Calu3 (cell line): ENCODE results near the gene GAS7. TPM values are rescaled to one million over a fixed set of nuclear protein-coding genes. Genes with fewer than 3 reads are reported as not detected.
A peak's percentile ranks its signal among the peaks of the same experiment; 100 is the strongest.

Source experiments
- BruUV-seq: library from RNA; stranded (reverse); fragments of 400-500 nt; replicated peaks from 2 replicates; lab custom pipeline; 2021; lab: Mats Ljungman, UMichigan
- CTCF ChIA-PET: fragments of 300-600 bp; sonication (Branson Sonifier 250); formaldehyde crosslinking; loops from one replicate; lab custom pipeline; 2022; ENCODE audit warnings: antibody characterized with exemption; lab: Charles Lee
- DNase-seq: peaks from one replicate; pipeline ENCODE4 v3.0.0; 2022
- H3K27ac Mint-ChIP-seq: one replicate; pipeline ENCODE4 v1.8.0; 2022; ENCODE audit warnings: mixed read lengths; ENCODE audit not compliant: unreplicated experiment
- H3K27me3 Mint-ChIP-seq: one replicate; pipeline ENCODE4 v1.8.0; 2022; ENCODE audit warnings: mixed read lengths; ENCODE audit not compliant: unreplicated experiment
- H3K36me3 Mint-ChIP-seq: one replicate; pipeline ENCODE4 v1.8.0; 2022; ENCODE audit warnings: mild to moderate bottlenecking, moderate library complexity, mixed read lengths; ENCODE audit not compliant: insufficient read depth, unreplicated experiment
- H3K4me1 Mint-ChIP-seq: one replicate; pipeline ENCODE4 v1.8.0; 2022; ENCODE audit warnings: mild to moderate bottlenecking, low read depth, mixed read lengths; ENCODE audit not compliant: unreplicated experiment
- H3K4me3 Mint-ChIP-seq: one replicate; pipeline ENCODE4 v1.8.0; 2022; ENCODE audit warnings: mild to moderate bottlenecking, low read depth, moderate library complexity, mixed read lengths; ENCODE audit not compliant: unreplicated experiment
- H3K9me3 Mint-ChIP-seq: one replicate; pipeline ENCODE4 v1.8.0; 2022; ENCODE audit warnings: low read depth, mixed read lengths; ENCODE audit not compliant: unreplicated experiment
- intact Hi-C: fragments of 100-400 bp; cut with micrococcal nuclease; formaldehyde crosslinking; loops from one replicate; pipeline ENCODE4 v1.10.0; 2022; ENCODE audit not compliant: unreplicated experiment
- total RNA-seq: library from RNA; stranded (reverse); gene quantifications from 2 replicates; pipeline ENCODE4 v1.2.3, GENCODE V29; 2022
- TF ChIP-seq, protein P1 (sequence below): fragments of 200-600 bp; IDR thresholded peaks from one replicate; pipeline ENCODE4 v1.8.0; 2022; ENCODE audit warnings: antibody characterized with exemption; ENCODE audit not compliant: unreplicated experiment

GAS7 gene
- total RNA-seq, 1 experiment from 2014 or later, result 0.42 TPM

DNA sequence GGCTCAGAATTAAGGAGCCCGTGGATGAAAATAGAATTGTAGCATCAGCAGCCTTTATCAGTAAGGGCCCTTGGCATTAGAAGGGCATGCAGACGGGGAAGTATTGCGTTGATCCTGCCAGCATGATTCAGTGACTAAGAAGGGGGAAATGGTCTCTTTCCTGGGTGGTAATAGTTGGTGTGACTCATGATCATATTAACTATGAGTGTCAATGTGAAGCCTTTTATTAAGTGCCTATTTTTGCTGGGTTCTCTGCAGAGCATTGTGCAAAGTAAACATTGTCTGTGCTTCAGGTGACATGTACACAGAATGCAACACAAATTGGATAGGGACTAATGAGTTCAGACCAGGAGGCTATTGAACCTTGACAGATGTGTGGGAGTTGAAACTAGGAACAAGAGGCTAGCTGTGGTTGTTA lies 317.8 kb downstream of the GAS7 start:
- H3K36me3 Mint-ChIP-seq, result peaks cover 10% of the 10 kb centered on the region
- peak overlapping the region; percentile 94 for H3K27ac Mint-ChIP-seq
- intact Hi-C loops, result loop anchor here (5.0 kb wide), 1 partner anchor 43 kb away; no protein-coding TSS in a partner anchor

DNA sequence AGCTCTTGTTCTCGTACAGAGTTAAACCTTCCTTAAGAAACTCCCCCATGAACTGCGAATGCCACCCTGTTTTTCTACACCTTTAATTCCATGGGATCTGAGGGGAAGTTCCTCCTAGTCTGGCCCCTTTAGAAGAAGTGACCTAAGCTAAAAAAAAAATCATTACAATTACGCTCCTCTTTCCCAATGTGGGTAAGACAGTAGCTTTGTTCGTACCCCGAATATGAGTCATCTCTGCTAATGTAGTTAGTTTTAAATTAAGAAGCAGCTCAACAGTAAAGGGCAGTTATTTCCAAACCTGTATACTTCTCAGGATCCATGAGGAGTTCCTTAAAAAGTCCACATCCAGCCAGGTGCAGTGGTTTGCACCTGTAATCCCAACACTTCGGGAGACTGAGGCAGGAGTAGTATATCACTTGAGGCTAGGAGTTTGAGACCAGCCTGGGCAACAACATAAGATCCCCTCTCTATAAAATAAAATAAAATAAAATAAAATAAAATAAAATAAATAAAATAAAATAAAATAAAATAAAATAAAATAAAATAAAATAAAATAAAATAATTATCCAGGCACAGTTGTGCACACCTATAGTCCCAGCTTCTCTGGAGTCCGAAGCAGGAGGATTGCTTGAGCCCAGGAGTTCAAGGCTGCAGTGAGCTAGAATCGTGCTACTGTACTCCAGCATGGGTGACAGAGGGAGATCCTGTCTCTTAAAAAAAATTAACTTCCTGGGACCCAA lies 319.4 kb downstream of the GAS7 start:
- TF ChIP-seq, protein P1, sequence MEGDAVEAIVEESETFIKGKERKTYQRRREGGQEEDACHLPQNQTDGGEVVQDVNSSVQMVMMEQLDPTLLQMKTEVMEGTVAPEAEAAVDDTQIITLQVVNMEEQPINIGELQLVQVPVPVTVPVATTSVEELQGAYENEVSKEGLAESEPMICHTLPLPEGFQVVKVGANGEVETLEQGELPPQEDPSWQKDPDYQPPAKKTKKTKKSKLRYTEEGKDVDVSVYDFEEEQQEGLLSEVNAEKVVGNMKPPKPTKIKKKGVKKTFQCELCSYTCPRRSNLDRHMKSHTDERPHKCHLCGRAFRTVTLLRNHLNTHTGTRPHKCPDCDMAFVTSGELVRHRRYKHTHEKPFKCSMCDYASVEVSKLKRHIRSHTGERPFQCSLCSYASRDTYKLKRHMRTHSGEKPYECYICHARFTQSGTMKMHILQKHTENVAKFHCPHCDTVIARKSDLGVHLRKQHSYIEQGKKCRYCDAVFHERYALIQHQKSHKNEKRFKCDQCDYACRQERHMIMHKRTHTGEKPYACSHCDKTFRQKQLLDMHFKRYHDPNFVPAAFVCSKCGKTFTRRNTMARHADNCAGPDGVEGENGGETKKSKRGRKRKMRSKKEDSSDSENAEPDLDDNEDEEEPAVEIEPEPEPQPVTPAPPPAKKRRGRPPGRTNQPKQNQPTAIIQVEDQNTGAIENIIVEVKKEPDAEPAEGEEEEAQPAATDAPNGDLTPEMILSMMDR, result no peak
- no peak for DNase-seq
- intact Hi-C loops, result no loop called here
- Mint-ChIP-seq H3K4me1 (peaks cover 43% of the 10 kb centered on the region), H3K27ac (no peak overlapping the region), H3K36me3 (peaks cover 10% of the 10 kb centered on the region), H3K9me3 (no peaks in the 10 kb centered on the region), H3K4me3 (no peak overlapping the region), H3K27me3 (no peaks in the 10 kb centered on the region)
- CTCF ChIA-PET, result interaction anchor here (0.8 kb wide), 1 partner anchor 87 kb away, joined by 3 read pairs; the partner anchor contains the start of gene DHRS7C
- no TSS peak for BruUV-seq

More for the DNA sequence above, 317.8 kb downstream of the GAS7 start:
- TF ChIP-seq, protein P1, result no peak
- Mint-ChIP-seq H3K9me3 (no peaks in the 10 kb centered on the region), H3K4me3 (peak overlapping the region; percentile 50), H3K27me3 (no peaks in the 10 kb centered on the region), H3K4me1 (peaks cover 33% of the 10 kb centered on the region)
- BruUV-seq, result no TSS peak
- CTCF ChIA-PET, result no interaction called here
- peak; percentile 50 for DNase-seq

DNA sequence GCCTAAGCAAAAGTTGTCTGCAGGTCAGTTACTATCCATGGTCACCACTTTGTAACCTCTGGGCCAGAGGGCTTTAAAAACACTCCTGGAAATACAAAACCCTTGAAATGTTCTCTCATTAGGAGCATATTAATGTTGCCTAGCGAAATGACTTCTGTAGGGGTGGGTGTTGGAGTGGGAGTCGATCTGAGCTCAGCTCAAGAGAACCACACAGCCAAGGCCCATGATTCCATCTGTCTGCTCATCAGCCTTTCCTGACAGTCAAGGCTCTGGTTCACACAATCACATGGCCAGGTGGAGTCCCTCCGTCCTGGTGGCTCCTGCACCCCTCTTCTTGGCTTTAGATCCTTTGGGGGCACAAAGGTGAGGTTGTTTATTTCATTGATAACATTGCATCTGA lies 320.1 kb downstream of the GAS7 start:
- Mint-ChIP-seq H3K4me3 (no peak overlapping the region), H3K27me3 (no peaks in the 10 kb centered on the region), H3K4me1 (peaks cover 43% of the 10 kb centered on the region), H3K36me3 (peaks cover 10% of the 10 kb centered on the region), H3K27ac (no peak overlapping the region), H3K9me3 (no peaks in the 10 kb centered on the region)
- no peak for DNase-seq
- TF ChIP-seq, protein P1, result no peak
- CTCF ChIA-PET, result interaction anchor here (0.8 kb wide), 1 partner anchor 87 kb away, joined by 3 read pairs; the partner anchor contains the start of gene DHRS7C
- BruUV-seq, result no TSS peak
- intact Hi-C loops, result no loop called here

DNA sequence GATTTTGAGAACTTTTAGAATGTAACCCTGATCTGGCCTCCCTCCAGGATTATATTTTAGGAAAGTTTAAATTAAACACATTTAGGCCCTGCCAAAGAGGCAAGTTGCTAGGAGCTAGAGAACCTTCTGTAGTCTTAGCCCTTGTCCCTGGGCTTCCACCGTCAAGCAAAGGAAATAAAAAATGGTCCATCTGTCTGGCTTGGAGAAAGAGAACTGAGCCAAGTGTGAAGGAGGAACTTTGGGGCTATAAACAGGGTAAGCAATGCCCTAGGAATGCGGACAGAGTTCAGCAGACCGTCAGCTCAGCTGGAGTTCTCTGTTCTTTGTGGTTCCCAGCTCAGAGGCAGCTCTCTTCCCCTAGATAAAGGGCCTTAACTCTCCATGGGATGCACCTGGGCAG lies 323.0 kb downstream of the GAS7 start:
- BruUV-seq, result no TSS peak
- TF ChIP-seq, protein P1, result no peak
- DNase-seq, result peak; percentile 21
- no peaks in the 10 kb centered on the region for H3K27me3 Mint-ChIP-seq
- peaks cover 36% of the 10 kb centered on the region for H3K4me1 Mint-ChIP-seq
- CTCF ChIA-PET, result no interaction called here
- H3K36me3 Mint-ChIP-seq, result peaks cover 6% of the 10 kb centered on the region
- no peak overlapping the region for H3K4me3 Mint-ChIP-seq
- no peaks in the 10 kb centered on the region for H3K9me3 Mint-ChIP-seq
- intact Hi-C loops, result no loop called here
- H3K27ac Mint-ChIP-seq, result peak overlapping the region; percentile 34
